Loucy (cell line): Measurements from ENCODE around the gene PEMT.

ENCODE experiments used
- H2AFZ ChIP-seq: fragments of 200-600 bp; sonication (generic); 2 replicates; pipeline ENCODE4 v1.6.0; 2016; ENCODE audit warnings: antibody characterized with exemption, mild to moderate bottlenecking, low read length, moderate library complexity
- H3F3A ChIP-seq: fragments of 200-600 bp; 2 replicates; pipeline ENCODE4 v1.6.0; 2016; ENCODE audit warnings: antibody characterized with exemption, low read depth, mild to moderate bottlenecking
- H3K27me3 ChIP-seq: fragments of 200-600 bp; sonication (generic); 2 replicates; pipeline ENCODE4 v1.6.1; 2014; ENCODE audit warnings: low read length, mild to moderate bottlenecking; ENCODE audit not compliant: insufficient read depth, poor library complexity, severe bottlenecking
- H3K36me3 ChIP-seq: fragments of 200-600 bp; sonication (generic); 2 replicates; pipeline ENCODE4 v1.6.1; 2016; ENCODE audit warnings: low read length; ENCODE audit not compliant: insufficient read depth
- H3K4me1 ChIP-seq: fragments of 200-600 bp; sonication (generic); 2 replicates; pipeline ENCODE4 v1.5.1; 2014; ENCODE audit warnings: low read length, mild to moderate bottlenecking; ENCODE audit not compliant: insufficient read depth, poor library complexity, severe bottlenecking
- H3K4me2 ChIP-seq: fragments of 200-600 bp; sonication (generic); 2 replicates; pipeline ENCODE4 v1.6.0; 2014; ENCODE audit warnings: antibody characterized with exemption, low read length, low read depth, mild to moderate bottlenecking; ENCODE audit not compliant: poor library complexity, severe bottlenecking
- H3K4me3 ChIP-seq: fragments of 200-600 bp; sonication (generic); 2 replicates; pipeline ENCODE4 v1.5.1; 2014; ENCODE audit warnings: low read length, mild to moderate bottlenecking, mixed read lengths; ENCODE audit not compliant: poor library complexity, severe bottlenecking
- H3K79me2 ChIP-seq: fragments of 200-600 bp; sonication (generic); 2 replicates; pipeline ENCODE4 v1.6.1; 2014; ENCODE audit warnings: low read length; ENCODE audit not compliant: insufficient read depth
- H3K9ac ChIP-seq: fragments of 200-600 bp; sonication (generic); 2 replicates; pipeline ENCODE4 v1.6.0; 2014; ENCODE audit warnings: mild to moderate bottlenecking, low read depth, low read length, moderate library complexity; ENCODE audit not compliant: poor library complexity, severe bottlenecking
- H3K9me2 ChIP-seq: fragments of 200-600 bp; sonication (generic); replicated peaks from 2 replicates; pipeline ENCODE4 v1.6.1; 2016; ENCODE audit warnings: low read depth, low read length, mixed read lengths
- H3K9me3 ChIP-seq: fragments of 200-600 bp; sonication (generic); 2 replicates; pipeline ENCODE4 v1.6.1; 2014; ENCODE audit warnings: mild to moderate bottlenecking, antibody characterized with exemption, low read length, low read depth; ENCODE audit not compliant: insufficient read depth
- H4K20me1 ChIP-seq: fragments of 200-600 bp; sonication (generic); 2 replicates; pipeline ENCODE4 v1.6.0; 2014; ENCODE audit warnings: antibody characterized with exemption, low read length, mild to moderate bottlenecking; ENCODE audit not compliant: insufficient read depth, poor library complexity, severe bottlenecking
- CTCF ChIP-seq: fragments of 200-600 bp; sonication (generic); conservative IDR thresholded peaks from 2 replicates; pipeline ENCODE4 v1.5.1; 2014; ENCODE audit warnings: mild to moderate bottlenecking, antibody characterized with exemption, low read length
- EZH2phosphoT487 ChIP-seq: fragments of 200-600 bp; IDR thresholded peaks from 2 replicates; pipeline ENCODE4 v1.6.1; 2018; ENCODE audit warnings: antibody characterized with exemption, mild to moderate bottlenecking, moderate library complexity, borderline replicate concordance

Gene PEMT

GRCh38 chr17:17498606-17499301, 92.8 kb downstream of the PEMT start:
- Histone ChIP-seq H2AFZ (no peak overlapping the region), H3K27me3 (no peaks in the 10 kb centered on the region), H3K9me3 (no peaks in the 10 kb centered on the region), H3K36me3 (no peaks in the 10 kb centered on the region), H3K4me1 (peaks cover 13% of the 10 kb centered on the region), H3K9ac (no peak overlapping the region), H3K79me2 (no peaks in the 10 kb centered on the region), H3F3A (no peaks in the 10 kb centered on the region; the same call in 1 of the 2 replicates), H3K4me2 (no peak overlapping the region), H4K20me1 (no peaks in the 10 kb centered on the region), H3K4me3 (no peak overlapping the region), H3K9me2 (no peaks in the 10 kb centered on the region)
- TF ChIP-seq CTCF = no peak
- no peak for TF ChIP-seq EZH2phosphoT487

- no peaks in the 10 kb centered on the region for H4K20me1 ChIP-seq
Observed at GRCh38 chr17:17497845-17498520, 93.5 kb downstream of the PEMT start.

More at GRCh38 chr17:17497845-17498520, 93.5 kb downstream of the PEMT start:
- Histone ChIP-seq H3F3A (no peaks in the 10 kb centered on the region; the same call in 1 of the 2 replicates), H3K36me3 (peaks cover under 1% of the 10 kb centered on the region; the same call in 1 of the 2 replicates), H3K4me2 (no peak overlapping the region), H3K4me3 (no peak overlapping the region), H3K9me3 (no peaks in the 10 kb centered on the region), H3K27me3 (no peaks in the 10 kb centered on the region), H3K9me2 (no peaks in the 10 kb centered on the region), H3K4me1 (peaks cover 13% of the 10 kb centered on the region), H3K9ac (no peak overlapping the region), H2AFZ (no peak overlapping the region), H3K79me2 (no peaks in the 10 kb centered on the region)
- no peak for TF ChIP-seq CTCF
- no peak for TF ChIP-seq EZH2phosphoT487
